ENCODE results near the gene SERPINA12. TPM values are rescaled to one million over a fixed set of nuclear protein-coding genes. Genes with fewer than 3 reads are reported as not detected.
A peak's percentile ranks its signal among the peaks of the same experiment; 100 is the strongest.

SERPINA12 gene
- total and polyA plus RNA-seq, 10 of the 15 experiments (the other 5 are each of a cell fraction or from before 2014, with no cell fraction given): not detected

- TF ChIP-seq FOXM1 (IDR thresholded peaks at IDR 0.05; ENCODE audit: low read depth, low read length): no peak
- no peak for TF ChIP-seq MEF2B (IDR thresholded peaks at IDR 0.05; ENCODE audit: partially characterized antibody, poor library complexity, severe bottlenecking)
- TF ChIP-seq ZSCAN29 (IDR thresholded peaks at IDR 0.05): no peak
Observed at GRCh38 chr14:94498215-94498614, 11.1 kb downstream of the SERPINA12 start (continued).

GRCh38 chr14:94494085-94494484 lies 15.2 kb downstream of the SERPINA12 start:
- BruUV-seq (replicated peaks): no TSS peak
- intact Hi-C loops (cut with micrococcal nuclease; ENCODE audit: unreplicated experiment): no loop called here
- H3K79me2 ChIP-seq (ENCODE audit: control insufficient read depth, insufficient read depth, low read length): no peaks in the 10 kb centered on the region

More at GRCh38 chr14:94494085-94494484, 15.2 kb downstream of the SERPINA12 start:
- no peaks in the 10 kb centered on the region for H3K36me3 ChIP-seq (ENCODE audit: control insufficient read depth in 2 of 2, insufficient read depth in 2 of 2, low read length in 1 of 2)
- WGBS (ENCODE audit: insufficient coverage, insufficient replicate concordance, low lambda C conversion rate, missing lambda C conversion rate): 14% methylated on average over 4 of the region's 4 CpGs
- no peak overlapping the region for H3K4me3 ChIP-seq
- H3K4me1 ChIP-seq (ENCODE audit: control insufficient read depth, insufficient read depth, low read length): no peaks in the 10 kb centered on the region
- ChIA-PET CTCF (no interaction called here), SMC1A (ENCODE audit: uncharacterized antibody, unreplicated experiment) (no interaction called here), RAD21 (ENCODE audit: unreplicated experiment) (interaction anchor here (0.6 kb wide), 1 partner anchor 353 kb away, joined by 3 read pairs; no protein-coding TSS in a partner anchor), POLR2A (no interaction called here)
- DNase-seq (ENCODE audit: low read depth, low spot score) (no peak), FAIRE-seq (no peak), ATAC-seq (0 out of 3 replicates have a peak, but pooled peaks have one; percentile 31)
- TF ChIP-seq POU2F2 (IDR thresholded peaks at IDR 0.05; ENCODE audit: borderline replicate concordance, low read depth, low read length): no peak
- peak in 1 of 2 experiments; percentile 40; a peak in 1 of 3 replicates for TF ChIP-seq EGR1 (IDR thresholded peaks at IDR 0.05; ENCODE audit: borderline replicate concordance in 1 of 2, low read depth in 2 of 2, low read length in 2 of 2)
- no peak for TF ChIP-seq ZNF622 (IDR thresholded peaks at IDR 0.05)
- peak; percentile 48; the same call in 1 of the 2 replicates for TF ChIP-seq YY1 (IDR thresholded peaks at IDR 0.05; ENCODE audit: low read depth, low read length)
- TF ChIP-seq E4F1 (IDR thresholded peaks at IDR 0.05; ENCODE audit: borderline replicate concordance, partially characterized antibody): no peak
- TF ChIP-seq MEF2B (IDR thresholded peaks at IDR 0.05; ENCODE audit: partially characterized antibody, poor library complexity, severe bottlenecking): peak; percentile 90
- TF ChIP-seq RAD51 (IDR thresholded peaks at IDR 0.05): no peak
- no peak for TF ChIP-seq CREB1 (IDR thresholded peaks at IDR 0.05; ENCODE audit: low read depth)
- no peak overlapping the region for H2AFZ ChIP-seq (ENCODE audit: control insufficient read depth, low read depth, low read length)
- no peaks in the 10 kb centered on the region for H3K27me3 ChIP-seq (replicated peaks in 1 of 2; ENCODE audit: control insufficient read depth in 2 of 2, insufficient read depth in 2 of 2, low read length in 1 of 2)
- in situ Hi-C loops (cut with MboI): no loop called here
- H3K9ac ChIP-seq (ENCODE audit: control insufficient read depth, insufficient read depth, low read length): no peak overlapping the region
- no peak overlapping the region for H3K4me2 ChIP-seq (ENCODE audit: control insufficient read depth, insufficient read depth)
- no peak overlapping the region for H3K27ac ChIP-seq (ENCODE audit: control insufficient read depth, insufficient read depth)
- H3K9me3 ChIP-seq (replicated peaks; ENCODE audit: control insufficient read depth, insufficient read depth, low read length): no peaks in the 10 kb centered on the region
- no peaks in the 10 kb centered on the region for H4K20me1 ChIP-seq (ENCODE audit: control insufficient read depth, insufficient read depth)

All from GM12878 (cell line).